ENCODE measurements around the gene STX1B. TPM values are rescaled to one million over a fixed set of nuclear protein-coding genes. Genes with fewer than 3 reads are reported as not detected.
"Not testable (repeated sequence)": the region's sequence is repeated elsewhere in the genome, so short reads cannot be mapped to it uniquely, and the experiment has no call there.

The STX1B gene
- total RNA-seq, 6 experiments from 2014 or later, result 6.7 to 9.9 (median 7.1) TPM

DNA sequence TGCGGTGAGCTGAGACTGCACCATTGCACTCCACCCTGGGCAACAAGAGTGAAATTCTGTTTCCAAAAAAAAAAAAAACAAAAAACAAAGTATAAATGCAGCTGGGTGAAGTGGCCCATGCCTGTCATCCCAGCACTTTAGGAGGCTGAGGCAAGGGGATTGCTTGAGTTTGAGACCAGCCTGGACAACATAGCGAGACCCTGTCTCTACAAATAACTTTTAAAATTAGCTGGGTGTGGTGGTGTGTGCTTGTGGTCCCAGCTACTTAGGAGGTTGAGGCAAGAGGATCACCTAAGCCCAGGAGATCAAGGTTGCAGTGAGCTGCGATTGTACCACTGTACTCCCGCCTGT, 12.8 kb upstream of the STX1B start:
- H3K36me3 Mint-ChIP-seq (ENCODE audit: low read depth), result no peaks in the 10 kb centered on the region
- TF ChIP-seq, protein P1, sequence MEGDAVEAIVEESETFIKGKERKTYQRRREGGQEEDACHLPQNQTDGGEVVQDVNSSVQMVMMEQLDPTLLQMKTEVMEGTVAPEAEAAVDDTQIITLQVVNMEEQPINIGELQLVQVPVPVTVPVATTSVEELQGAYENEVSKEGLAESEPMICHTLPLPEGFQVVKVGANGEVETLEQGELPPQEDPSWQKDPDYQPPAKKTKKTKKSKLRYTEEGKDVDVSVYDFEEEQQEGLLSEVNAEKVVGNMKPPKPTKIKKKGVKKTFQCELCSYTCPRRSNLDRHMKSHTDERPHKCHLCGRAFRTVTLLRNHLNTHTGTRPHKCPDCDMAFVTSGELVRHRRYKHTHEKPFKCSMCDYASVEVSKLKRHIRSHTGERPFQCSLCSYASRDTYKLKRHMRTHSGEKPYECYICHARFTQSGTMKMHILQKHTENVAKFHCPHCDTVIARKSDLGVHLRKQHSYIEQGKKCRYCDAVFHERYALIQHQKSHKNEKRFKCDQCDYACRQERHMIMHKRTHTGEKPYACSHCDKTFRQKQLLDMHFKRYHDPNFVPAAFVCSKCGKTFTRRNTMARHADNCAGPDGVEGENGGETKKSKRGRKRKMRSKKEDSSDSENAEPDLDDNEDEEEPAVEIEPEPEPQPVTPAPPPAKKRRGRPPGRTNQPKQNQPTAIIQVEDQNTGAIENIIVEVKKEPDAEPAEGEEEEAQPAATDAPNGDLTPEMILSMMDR (IDR thresholded peaks at IDR 0.05), result no peak
- H3K27ac Mint-ChIP-seq, result no peak overlapping the region
- peaks cover 8% of the 10 kb centered on the region; the same call in 1 of the 2 replicates for H3K4me1 Mint-ChIP-seq (ENCODE audit: low read depth)
- no peak overlapping the region for H3K4me3 Mint-ChIP-seq
- no peak for DNase-seq
- no peaks in the 10 kb centered on the region for H3K9me3 Mint-ChIP-seq
- peaks cover 2% of the 10 kb centered on the region; the same call in 1 of the 2 replicates for H3K27me3 Mint-ChIP-seq (ENCODE audit: insufficient read depth)

DNA sequence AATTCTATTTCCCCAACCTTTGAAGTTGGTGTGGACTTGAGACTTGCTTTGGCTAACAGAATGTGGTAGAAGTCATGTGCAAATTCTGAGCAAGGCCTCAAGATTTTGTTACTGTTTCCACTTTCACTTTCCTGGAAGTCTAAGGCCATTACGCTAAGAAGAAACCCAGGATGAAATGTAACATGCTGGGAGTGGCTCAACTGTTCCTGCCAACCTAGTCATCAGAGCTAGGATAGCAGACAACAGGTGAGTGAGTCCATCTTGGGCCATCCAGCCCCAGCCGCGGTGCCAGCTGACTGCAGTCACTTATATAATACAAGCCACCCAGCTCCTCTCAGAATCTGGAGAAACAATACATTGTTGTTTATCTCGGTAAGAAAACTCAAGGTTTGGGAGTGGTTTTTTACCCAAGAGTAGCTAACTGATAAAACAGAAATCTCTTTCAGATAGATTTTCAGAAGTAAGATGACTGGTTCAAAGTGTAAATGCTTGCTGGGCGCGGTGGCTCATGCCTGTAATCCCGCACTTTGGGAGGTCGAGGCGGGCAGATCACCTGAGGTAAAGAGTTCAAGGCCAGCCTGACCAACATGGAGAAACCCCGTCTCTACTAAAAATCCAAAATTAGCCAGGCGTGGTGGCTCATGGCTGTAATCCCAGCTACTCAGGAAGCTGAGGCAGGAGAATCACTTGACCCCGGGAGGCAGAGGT, 12.3 kb upstream of the STX1B start:
- Mint-ChIP-seq H3K27me3 (ENCODE audit: insufficient read depth) (peaks cover 2% of the 10 kb centered on the region; the same call in 1 of the 2 replicates), H3K9me3 (no peaks in the 10 kb centered on the region), H3K36me3 (ENCODE audit: low read depth) (no peaks in the 10 kb centered on the region), H3K4me1 (ENCODE audit: low read depth) (peaks cover 8% of the 10 kb centered on the region; the same call in 1 of the 2 replicates), H3K4me3 (no peak overlapping the region), H3K27ac (no peak overlapping the region)
- TF ChIP-seq, protein P1 (IDR thresholded peaks at IDR 0.05), result no peak
- no peak for DNase-seq

DNA sequence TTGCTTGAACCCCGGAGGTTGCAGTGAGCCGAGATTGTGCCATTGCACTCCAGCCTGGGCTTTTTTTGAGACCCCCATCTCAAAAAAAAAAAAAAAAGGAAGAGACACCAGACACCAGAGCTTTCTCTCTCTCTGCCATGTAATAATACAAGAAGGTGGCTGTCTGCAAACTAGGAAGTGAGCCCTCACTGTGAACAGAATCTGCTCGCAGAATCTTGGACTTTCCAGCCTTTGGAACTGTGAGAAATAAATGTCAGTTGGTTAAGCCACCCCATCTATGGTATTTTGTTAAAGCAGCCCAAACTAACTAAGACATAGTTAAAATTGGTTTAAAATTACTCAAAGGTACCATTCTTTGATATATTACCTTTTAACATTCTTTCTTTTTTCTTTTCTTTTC, 10.1 kb upstream of the STX1B start:
- peaks cover 2% of the 10 kb centered on the region; the same call in 1 of the 2 replicates for H3K27me3 Mint-ChIP-seq (ENCODE audit: insufficient read depth)
- no peak overlapping the region for H3K27ac Mint-ChIP-seq
- DNase-seq, result no peak
- H3K36me3 Mint-ChIP-seq (ENCODE audit: low read depth), result no peaks in the 10 kb centered on the region
- TF ChIP-seq, protein P1 (IDR thresholded peaks at IDR 0.05), result no peak
- no peaks in the 10 kb centered on the region for H3K9me3 Mint-ChIP-seq
- H3K4me1 Mint-ChIP-seq (ENCODE audit: low read depth), result peaks cover 4% of the 10 kb centered on the region; the same call in 1 of the 2 replicates
- H3K4me3 Mint-ChIP-seq, result no peak overlapping the region

DNA sequence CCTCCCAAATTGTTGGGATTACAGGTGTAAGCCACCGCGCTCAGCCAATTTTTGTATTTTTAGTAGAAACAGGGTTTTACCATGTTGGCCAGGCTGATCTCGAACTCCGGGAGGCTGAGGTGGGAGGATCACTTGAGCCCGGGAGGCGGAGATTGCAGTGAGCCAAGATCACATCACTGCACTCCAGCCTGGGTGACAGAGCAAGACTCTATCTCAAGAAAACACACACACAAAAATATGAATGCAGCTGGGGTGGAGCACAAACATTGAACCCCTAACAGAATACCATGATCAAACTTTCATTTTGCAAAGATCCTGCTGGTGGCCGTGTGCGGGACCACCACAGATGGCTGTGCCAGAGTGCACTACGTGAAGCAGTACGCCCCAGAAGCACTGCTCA, 7.3 kb upstream of the STX1B start:
- H3K4me3 Mint-ChIP-seq; DNase-seq; H3K36me3 Mint-ChIP-seq (ENCODE audit: low read depth); H3K9me3 Mint-ChIP-seq; H3K27me3 Mint-ChIP-seq (ENCODE audit: insufficient read depth); H3K27ac Mint-ChIP-seq; H3K4me1 Mint-ChIP-seq (ENCODE audit: low read depth): not testable (repeated sequence)

DNA sequence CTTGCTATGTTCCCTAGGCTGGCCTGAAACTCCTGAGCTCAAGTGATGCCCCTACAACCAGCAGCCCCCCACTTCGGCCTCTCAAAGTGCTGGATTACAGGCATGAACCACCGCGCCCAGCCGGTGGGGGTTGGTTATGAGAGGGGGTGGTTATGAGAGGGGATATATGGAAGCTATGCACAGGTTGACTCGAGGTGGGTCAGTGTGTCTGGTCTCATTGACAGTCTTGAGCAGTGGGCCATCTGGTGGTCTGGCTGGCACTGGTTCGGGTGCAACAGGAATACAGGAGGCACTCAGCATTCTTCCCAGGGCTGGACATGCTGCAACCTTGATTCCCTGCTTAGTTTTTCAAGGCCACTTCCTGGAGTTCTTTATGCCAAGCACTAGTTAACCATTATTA, 5.6 kb upstream of the STX1B start:
- H3K27me3 Mint-ChIP-seq (ENCODE audit: insufficient read depth), result peaks cover 9% of the 10 kb centered on the region
- TF ChIP-seq, protein P1 (IDR thresholded peaks at IDR 0.05), result 0 out of 2 replicates have a peak, but pooled peaks have one; percentile 10
- H3K36me3 Mint-ChIP-seq (ENCODE audit: low read depth), result no peaks in the 10 kb centered on the region
- no peak for DNase-seq
- no peak overlapping the region for H3K27ac Mint-ChIP-seq
- H3K4me3 Mint-ChIP-seq, result no peak overlapping the region
- no peaks in the 10 kb centered on the region for H3K4me1 Mint-ChIP-seq (ENCODE audit: low read depth)
- no peaks in the 10 kb centered on the region for H3K9me3 Mint-ChIP-seq

DNA sequence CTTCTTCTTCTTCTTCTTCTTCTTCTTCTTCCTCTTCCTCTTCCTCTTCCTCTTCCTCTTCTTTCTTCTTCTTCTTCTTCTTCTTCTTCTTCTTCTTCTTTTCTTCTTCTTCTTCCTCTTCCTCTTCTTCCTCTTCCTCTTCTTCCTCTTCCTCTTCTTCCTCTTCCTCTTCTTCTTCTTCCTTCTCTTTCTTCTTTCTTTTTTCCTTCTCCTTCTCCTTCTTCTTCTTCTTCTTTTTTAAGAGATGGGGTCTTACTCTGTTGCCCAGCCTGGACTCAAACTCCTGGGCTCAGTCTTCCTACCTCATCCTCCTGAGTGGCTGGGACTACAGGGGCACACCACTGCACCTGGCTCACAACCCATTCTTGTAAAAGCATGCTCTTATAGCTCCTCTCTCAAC, 2.9 kb upstream of the STX1B start:
- H3K4me1 Mint-ChIP-seq (ENCODE audit: low read depth), result peaks cover 19% of the 10 kb centered on the region

DNA sequence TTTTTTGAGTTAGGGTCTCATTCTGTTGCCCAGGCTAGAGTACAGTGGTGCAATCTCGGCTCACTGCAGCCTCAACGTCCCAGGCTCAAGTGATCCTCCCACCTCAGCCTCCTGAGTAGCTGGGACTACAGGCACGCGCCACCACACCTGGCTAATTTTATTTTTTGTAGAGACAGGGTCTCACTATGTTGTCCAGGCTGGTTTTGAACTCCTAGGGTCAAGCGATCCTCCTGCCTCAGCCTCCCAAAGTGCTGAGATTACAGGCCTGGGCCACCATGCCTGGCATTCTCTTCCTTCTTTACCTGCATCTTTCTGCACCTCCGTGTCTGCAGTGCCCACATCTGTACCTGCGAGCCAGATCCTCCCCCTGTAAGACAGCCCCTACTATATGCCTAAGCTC, 1.4 kb upstream of the STX1B start:
- not testable (repeated sequence) for H3K27ac Mint-ChIP-seq; H3K36me3 Mint-ChIP-seq (ENCODE audit: low read depth); H3K27me3 Mint-ChIP-seq (ENCODE audit: insufficient read depth); H3K9me3 Mint-ChIP-seq; DNase-seq
- H3K4me3 Mint-ChIP-seq, result peak overlapping the region; percentile 81
- peaks cover 31% of the 10 kb centered on the region for H3K4me1 Mint-ChIP-seq (ENCODE audit: low read depth)

More for the DNA sequence above, 2.9 kb upstream of the STX1B start:
- H3K27me3 Mint-ChIP-seq (ENCODE audit: insufficient read depth); DNase-seq; H3K27ac Mint-ChIP-seq; H3K9me3 Mint-ChIP-seq; H3K4me3 Mint-ChIP-seq; H3K36me3 Mint-ChIP-seq (ENCODE audit: low read depth): not testable (repeated sequence)
